Measurements from ENCODE around the gene TLCD4.
A peak's percentile ranks its signal among the peaks of the same experiment; 100 is the strongest.

DNA sequence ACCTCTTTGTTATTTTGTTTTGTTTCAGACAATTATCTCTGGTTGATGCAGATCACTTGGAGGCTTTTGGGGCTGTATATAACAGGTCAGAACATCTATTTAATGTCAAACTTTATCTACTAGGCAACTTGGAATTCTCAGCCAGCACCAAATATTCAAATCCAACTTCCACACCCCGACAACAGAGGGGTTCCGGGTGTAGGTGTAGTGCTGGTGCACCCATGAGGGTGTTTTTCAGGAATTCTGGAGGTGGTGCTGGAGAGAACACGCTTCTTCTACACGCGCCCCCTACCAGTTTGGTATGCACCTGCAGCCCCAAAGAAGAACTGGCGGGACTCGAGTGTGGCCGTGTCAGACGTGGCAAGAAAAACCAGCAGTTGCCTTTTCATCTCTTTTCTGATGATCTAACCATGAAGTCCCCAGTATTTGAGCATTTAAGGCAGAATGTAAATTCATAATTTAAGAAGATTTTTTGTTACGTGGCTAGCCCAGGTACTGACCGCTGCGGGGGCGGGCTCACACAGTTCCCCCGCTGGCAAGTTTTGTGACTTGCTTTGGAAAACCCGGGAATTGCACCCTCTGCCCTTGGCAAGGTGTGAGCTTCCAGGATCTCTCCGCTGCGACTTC, 462 bp upstream of the TLCD4 start:
- peak; percentile 76 for TF ChIP-seq CTCF (conservative IDR thresholded peaks at IDR 0.05; ENCODE audit: low read length)
- TF ChIP-seq EZH2phosphoT487 (IDR thresholded peaks at IDR 0.05; ENCODE audit: borderline replicate concordance, low read depth, low read length), result no peak
